ENCODE results near the gene BIVM. TPM values are rescaled to one million over a fixed set of nuclear protein-coding genes. Genes with fewer than 3 reads are reported as not detected.
"Not testable (repeated sequence)": the region's sequence is repeated elsewhere in the genome, so short reads cannot be mapped to it uniquely, and the experiment has no call there.

Gene BIVM
- 15.0 and 19.3 TPM in 2 replicates for total RNA-seq (2014; rRNA removed; shearing (Covaris generic))
- polyA plus RNA-seq (2014; cell fraction: nucleus; rRNA removed) = 31.3 and 34.0 TPM in 2 replicates

GRCh38 chr13:102798581-102799425, at the start of gene BIVM, which contains the start of gene POGLUT2:
Gene BIVM (plus strand): TSS chr13:102799119. CDS start chr13:102807268, 8,149 bp downstream.
Gene POGLUT2 (minus strand): TSS chr13:102798976. CDS start chr13:102798670, 306 bp downstream.
- peak; percentile 84 for DNase-seq (ENCODE audit: extremely low read depth, low read depth)

GRCh38 chr13:102751886-102752285, 47.0 kb upstream of the BIVM start:
- no peak for DNase-seq (ENCODE audit: extremely low read depth, low read depth)

- no peak for DNase-seq (ENCODE audit: extremely low read depth, low read depth)
Measured at GRCh38 chr13:102757006-102757405, 41.9 kb upstream of the BIVM start.

- no peak for DNase-seq (ENCODE audit: extremely low read depth, low read depth)
Measured at GRCh38 chr13:102758842-102759241, 40.1 kb upstream of the BIVM start.

- DNase-seq (ENCODE audit: extremely low read depth, low read depth) = no peak
Measured at GRCh38 chr13:102761071-102761470, 37.8 kb upstream of the BIVM start.

- no peak for DNase-seq (ENCODE audit: extremely low read depth, low read depth)
Measured at GRCh38 chr13:102763741-102764140, 35.2 kb upstream of the BIVM start.

- no peak for DNase-seq (ENCODE audit: extremely low read depth, low read depth)
Measured at GRCh38 chr13:102768909-102769308, 30.0 kb upstream of the BIVM start.

- DNase-seq (ENCODE audit: extremely low read depth, low read depth) = no peak
Measured at GRCh38 chr13:102769679-102770078, 29.2 kb upstream of the BIVM start.

GRCh38 chr13:102770435-102770834, 28.5 kb upstream of the BIVM start:
- DNase-seq (ENCODE audit: extremely low read depth, low read depth) = no peak

GRCh38 chr13:102771298-102772041, 27.4 kb upstream of the BIVM start:
- DNase-seq (ENCODE audit: extremely low read depth, low read depth) = no peak

GRCh38 chr13:102772042-102772425, 26.9 kb upstream of the BIVM start:
- DNase-seq (ENCODE audit: extremely low read depth, low read depth) = no peak

- DNase-seq (ENCODE audit: extremely low read depth, low read depth) = peak; percentile 66
Measured at GRCh38 chr13:102773441-102774213, 25.3 kb upstream of the BIVM start, which contains the start of gene TEX30. Gene TEX30 (minus strand): TSS chr13:102773786. CDS start chr13:102770026, 3,760 bp downstream.

GRCh38 chr13:102774214-102774568, 24.7 kb upstream of the BIVM start:
- no peak for DNase-seq (ENCODE audit: extremely low read depth, low read depth)

GRCh38 chr13:102774591-102775520, 24.1 kb upstream of the BIVM start:
- no peak for DNase-seq (ENCODE audit: extremely low read depth, low read depth)

- DNase-seq (ENCODE audit: extremely low read depth, low read depth) = no peak
Measured at GRCh38 chr13:102776271-102776670, 22.6 kb upstream of the BIVM start.

GRCh38 chr13:102777736-102778135, 21.2 kb upstream of the BIVM start:
- no peak for DNase-seq (ENCODE audit: extremely low read depth, low read depth)

GRCh38 chr13:102779436-102780159, 19.3 kb upstream of the BIVM start:
- no peak for DNase-seq (ENCODE audit: extremely low read depth, low read depth)

- not testable (repeated sequence) for DNase-seq (ENCODE audit: extremely low read depth, low read depth)
Measured at GRCh38 chr13:102780656-102781055, 18.3 kb upstream of the BIVM start.

- DNase-seq (ENCODE audit: extremely low read depth, low read depth) = no peak
Measured at GRCh38 chr13:102781591-102781990, 17.3 kb upstream of the BIVM start.

Data from NCI-H460 (cell line).